Activated CD8-positive, alpha-beta memory T cell treated with anti-CD3 and anti-CD28 coated beads, Interleukin-2, amount 50 U/mL, for 4 hours (primary cell): Measurements from ENCODE around the gene TAF7.
"Not testable (repeated sequence)": the region's sequence is repeated elsewhere in the genome, so short reads cannot be mapped to it uniquely, and the experiment has no call there.

ENCODE experiments used
- DNase-seq: peaks from one replicate; pipeline ENCODE4 v3.0.0-alpha.2; 2020

TAF7 gene, protein sequence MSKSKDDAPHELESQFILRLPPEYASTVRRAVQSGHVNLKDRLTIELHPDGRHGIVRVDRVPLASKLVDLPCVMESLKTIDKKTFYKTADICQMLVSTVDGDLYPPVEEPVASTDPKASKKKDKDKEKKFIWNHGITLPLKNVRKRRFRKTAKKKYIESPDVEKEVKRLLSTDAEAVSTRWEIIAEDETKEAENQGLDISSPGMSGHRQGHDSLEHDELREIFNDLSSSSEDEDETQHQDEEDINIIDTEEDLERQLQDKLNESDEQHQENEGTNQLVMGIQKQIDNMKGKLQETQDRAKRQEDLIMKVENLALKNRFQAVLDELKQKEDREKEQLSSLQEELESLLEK

DNA sequence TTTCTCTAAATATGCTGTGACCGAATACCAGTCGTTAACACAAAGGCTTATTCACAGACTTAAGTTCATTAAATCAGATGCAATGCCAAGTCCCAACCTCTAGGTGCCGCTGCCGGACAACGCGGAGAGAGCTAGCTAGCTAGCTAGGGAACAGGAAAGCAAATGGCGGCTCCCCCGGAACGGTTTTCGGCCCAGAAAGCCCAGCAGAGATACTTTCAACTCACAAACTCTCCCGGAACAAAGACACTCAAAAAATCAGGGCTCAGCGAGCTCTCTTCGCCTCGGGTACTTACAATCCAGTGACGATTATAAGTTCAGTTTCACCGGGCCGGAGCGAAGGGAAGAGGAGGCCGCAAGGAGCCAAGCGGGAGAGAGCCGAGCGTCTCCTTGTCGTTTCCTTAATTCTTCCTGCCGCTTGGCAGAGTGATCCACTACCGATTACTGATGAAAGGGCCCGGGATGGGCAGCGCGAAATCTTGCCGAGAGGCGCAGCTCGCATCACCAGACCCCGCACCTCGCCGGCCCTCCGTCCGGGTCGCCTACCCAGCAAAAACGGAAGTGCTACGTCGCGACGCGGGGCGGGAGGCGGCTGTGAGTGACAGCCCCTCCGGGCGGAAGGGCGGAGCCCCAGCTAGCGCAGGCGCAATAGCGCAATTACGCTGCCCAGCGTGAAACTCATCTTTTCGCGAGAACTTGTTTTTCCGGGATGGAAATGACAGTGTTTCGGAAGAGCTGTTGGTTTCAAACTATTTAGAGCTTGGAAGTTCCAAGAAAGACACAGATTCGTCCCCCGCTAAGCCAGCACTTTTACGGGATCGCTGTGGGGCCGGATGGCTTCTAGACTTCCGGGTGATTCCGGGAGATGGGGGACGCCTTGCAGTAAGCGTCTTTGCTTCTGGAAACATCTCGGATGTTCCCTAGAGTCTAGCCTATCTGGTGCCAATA lies at the start of gene TAF7:
Gene TAF7, minus strand, starts transcription at position 560 of the 945 bp plus-strand sequence. CDS start 740 bp downstream, outside the sequence.
- DNase-seq: peak; percentile 91

DNA sequence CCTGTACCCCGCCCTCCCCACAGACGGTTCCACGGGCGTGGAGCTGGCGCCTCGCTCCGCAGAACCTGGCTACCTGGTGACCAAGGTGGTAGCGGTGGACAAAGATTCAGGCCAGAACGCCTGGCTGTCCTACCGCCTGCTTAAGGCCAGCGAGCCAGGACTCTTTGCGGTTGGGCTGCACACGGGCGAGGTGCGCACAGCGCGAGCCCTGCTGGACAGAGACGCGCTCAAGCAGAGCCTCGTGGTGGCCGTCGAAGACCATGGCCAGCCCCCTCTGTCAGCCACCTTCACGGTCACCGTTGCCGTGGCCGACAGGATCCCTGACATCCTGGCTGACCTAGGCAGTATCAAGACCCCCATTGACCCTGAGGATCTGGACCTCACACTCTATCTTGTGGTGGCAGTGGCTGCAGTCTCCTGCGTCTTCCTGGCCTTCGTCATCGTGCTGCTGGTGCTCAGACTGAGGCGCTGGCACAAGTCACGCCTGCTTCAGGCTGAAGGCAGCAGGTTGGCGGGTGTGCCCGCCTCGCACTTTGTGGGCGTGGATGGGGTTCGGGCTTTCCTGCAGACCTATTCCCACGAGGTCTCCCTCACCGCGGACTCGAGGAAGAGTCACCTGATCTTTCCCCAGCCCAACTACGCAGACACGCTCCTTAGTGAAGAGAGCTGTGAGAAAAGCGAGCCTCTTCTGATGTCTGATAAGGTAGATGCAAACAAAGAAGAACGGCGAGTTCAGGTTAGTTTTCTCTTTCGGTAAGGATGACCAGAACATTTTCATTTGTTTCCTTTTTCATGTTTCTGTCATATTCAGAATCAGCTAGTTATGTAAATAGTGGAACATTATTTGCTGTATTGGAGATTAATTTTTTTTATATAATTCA lies 45.7 kb upstream of the TAF7 start:
- no peak for DNase-seq

DNA sequence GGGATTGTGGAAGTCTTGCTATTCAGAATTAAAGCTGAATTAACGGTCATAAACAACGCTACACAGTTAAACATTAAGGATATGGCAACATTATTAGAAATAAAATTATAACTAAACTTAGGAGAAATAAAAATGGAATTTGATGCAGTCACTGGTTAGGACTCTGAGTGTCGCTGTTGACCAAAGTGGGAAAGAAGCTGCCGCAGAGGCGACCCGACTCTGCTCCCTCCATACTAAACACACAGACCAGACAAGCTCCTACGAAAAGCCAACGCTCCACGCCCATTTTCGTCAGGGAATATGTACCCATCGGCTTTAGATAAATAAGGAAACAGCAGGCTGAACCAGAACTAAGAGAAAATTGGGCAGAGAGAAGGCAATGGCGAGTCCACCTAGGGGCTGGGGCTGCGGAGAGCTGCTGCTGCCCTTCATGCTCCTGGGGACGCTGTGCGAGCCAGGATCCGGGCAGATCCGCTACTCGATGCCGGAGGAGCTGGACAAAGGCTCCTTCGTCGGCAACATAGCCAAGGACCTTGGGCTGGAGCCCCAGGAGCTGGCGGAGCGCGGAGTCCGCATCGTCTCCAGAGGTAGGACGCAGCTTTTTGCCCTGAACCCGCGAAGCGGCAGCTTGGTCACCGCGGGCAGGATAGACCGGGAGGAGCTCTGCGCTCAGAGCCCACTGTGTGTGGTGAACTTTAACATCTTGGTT lies 43.5 kb upstream of the TAF7 start, which contains the start of gene PCDHGA5:
Gene PCDHGA5, plus strand, starts transcription at position 211 of the 709 bp plus-strand sequence. Its CDS starts 169 bp downstream, at position 380.
- DNase-seq: no peak

DNA sequence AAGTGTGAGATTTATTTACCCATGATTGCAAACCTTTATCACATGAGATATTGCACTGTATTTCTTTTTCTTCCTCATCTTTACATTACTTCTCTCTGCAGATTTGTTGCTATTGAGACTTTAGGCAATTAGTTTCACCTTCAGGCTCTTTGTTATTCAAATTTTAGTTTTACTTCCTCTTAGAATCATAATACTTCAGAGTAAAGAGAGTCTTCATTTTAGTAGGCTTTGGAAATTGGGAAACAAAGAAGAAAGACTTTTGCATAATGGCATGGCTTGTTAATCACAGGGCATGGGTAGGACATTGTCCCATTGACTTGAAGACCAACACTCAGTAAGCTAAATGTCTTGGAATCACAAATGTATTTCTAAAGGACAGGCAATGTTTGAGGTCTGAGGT lies 42.1 kb upstream of the TAF7 start:
- no peak for DNase-seq

DNA sequence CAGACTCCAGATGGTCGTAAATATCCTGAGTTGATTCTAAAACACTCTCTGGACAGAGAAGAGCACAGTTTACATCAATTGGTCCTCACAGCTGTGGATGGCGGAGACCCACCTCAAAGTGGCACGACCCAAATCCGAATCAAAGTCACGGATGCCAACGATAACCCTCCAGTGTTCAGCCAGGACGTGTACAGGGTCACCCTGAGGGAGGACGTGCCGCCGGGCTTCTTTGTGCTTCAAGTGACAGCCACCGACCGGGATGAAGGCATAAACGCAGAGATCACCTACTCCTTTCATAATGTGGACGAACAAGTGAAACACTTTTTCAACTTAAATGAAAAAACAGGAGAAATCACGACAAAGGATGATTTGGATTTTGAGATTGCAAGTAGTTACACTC lies 40.1 kb upstream of the TAF7 start:
- DNase-seq: no peak

DNA sequence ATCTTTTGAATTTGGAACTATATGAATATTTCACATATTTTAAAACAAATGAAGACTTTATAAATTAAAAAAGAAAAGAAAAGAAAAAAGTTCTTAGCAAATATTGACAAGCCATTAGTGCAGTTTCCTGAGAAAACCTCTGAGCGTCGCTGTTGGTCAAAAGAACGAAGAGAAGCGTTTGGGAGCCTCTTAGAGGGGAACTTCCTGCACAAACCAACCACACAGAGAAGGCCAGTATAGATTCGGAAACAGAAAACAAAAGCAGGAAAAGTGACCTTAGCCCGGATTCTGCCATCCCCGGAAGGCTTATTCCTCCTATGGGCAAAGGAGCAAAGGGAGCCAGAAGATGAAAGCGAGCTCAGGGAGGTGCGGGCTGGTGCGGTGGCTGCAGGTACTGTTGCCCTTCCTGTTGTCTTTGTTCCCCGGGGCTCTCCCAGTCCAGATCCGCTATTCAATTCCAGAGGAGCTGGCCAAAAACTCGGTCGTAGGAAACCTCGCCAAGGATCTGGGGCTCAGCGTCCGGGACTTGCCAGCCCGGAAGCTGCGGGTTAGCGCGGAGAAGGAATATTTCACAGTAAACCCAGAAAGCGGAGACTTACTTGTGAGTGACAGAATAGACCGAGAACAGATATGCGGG lies 39.3 kb upstream of the TAF7 start, which contains the start of gene PCDHGB2:
Gene PCDHGB2, plus strand, starts transcription at position 205 of the 637 bp plus-strand sequence. Its CDS starts 142 bp downstream, at position 347.
- no peak for DNase-seq

DNA sequence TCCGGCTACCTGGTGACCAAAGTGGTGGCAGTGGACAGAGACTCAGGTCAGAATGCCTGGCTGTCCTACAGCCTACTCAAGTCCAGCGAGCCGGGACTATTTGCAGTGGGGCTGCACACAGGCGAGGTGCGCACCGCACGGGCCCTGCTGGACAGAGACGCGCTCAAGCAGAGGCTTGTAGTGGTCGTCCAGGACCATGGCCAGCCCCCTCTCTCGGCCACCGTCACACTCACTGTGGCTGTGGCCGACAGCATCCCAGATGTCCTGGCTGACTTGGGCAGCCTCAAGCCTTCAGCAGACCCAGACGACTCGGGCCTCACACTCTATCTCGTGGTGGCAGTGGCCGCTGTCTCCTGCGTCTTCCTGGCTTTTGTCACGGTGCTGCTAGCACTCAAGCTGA lies 36.4 kb upstream of the TAF7 start:
- DNase-seq: no peak

DNA sequence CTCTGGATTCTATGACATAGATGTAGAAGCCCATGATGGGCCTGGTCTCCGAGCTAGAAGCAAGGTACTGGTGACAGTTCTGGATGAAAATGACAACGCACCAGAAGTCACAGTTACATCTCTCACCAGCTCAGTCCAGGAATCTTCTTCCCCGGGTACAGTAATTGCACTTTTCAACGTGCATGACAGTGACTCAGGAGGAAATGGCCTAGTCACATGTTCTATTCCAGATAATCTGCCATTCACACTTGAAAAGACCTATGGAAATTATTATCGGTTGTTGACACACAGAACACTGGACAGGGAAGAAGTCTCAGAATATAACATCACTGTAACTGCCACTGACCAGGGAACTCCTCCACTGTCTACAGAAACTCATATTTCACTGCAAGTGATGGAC lies 35.5 kb upstream of the TAF7 start:
- DNase-seq: no peak

DNA sequence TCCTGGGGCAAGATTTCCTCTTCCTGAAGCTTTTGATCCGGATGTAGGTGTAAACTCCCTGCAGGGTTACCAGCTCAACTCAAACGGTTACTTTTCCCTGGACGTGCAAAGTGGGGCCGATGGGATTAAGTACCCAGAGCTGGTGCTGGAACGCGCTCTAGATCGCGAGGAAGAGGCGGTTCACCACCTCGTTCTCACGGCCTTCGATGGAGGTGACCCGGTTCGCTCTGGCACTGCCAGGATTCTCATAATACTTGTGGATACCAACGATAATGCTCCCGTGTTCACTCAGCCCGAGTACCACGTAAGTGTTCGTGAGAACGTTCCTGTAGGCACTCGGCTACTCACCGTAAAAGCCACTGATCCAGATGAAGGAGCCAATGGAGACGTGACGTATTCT lies 35.1 kb upstream of the TAF7 start:
- no peak for DNase-seq

DNA sequence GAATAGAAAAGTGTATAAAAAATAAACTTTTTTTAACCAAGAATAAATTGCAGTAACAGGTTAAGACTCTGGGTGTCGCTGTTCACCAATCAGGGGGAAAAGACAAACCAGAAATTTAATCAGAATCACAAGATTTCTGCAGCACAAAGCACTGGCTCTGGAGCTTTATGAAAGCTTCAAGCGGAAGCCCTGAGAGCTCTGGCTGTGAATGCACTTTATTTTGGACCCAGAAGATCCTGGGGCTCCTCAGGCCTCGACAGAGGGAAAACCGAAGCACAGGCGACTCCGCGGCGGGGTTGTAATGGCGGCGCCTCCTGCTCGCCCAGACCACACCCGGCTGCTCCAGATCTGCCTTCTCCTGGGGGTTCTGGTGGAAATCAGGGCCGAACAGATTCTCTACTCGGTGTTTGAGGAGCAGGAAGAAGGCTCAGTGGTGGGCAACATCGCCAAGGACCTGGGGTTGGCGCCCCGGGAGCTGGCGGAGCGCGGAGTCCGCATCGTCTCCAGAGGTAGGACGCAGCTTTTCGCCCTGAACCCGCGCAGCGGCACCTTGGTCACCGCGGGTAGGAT lies 34.4 kb upstream of the TAF7 start, which contains the start of gene PCDHGA4:
Gene PCDHGA4, plus strand, starts transcription at position 122 of the 570 bp plus-strand sequence. Its CDS starts 87 bp downstream, at position 209.
- DNase-seq: no peak

DNA sequence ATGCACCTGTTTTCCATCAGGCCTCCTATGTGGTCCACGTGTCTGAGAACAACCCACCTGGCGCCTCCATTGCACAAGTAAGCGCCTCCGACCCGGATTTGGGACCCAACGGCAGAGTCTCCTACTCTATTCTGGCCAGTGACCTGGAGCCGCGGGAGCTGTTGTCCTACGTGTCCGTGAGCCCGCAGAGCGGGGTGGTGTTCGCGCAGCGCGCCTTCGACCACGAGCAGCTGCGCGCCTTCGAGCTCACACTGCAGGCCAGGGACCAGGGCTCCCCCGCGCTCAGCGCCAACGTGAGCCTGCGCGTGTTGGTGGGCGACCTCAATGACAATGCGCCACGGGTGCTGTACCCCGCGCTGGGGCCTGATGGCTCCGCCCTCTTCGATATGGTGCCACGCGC lies 31.0 kb upstream of the TAF7 start:
- no peak for DNase-seq

DNA sequence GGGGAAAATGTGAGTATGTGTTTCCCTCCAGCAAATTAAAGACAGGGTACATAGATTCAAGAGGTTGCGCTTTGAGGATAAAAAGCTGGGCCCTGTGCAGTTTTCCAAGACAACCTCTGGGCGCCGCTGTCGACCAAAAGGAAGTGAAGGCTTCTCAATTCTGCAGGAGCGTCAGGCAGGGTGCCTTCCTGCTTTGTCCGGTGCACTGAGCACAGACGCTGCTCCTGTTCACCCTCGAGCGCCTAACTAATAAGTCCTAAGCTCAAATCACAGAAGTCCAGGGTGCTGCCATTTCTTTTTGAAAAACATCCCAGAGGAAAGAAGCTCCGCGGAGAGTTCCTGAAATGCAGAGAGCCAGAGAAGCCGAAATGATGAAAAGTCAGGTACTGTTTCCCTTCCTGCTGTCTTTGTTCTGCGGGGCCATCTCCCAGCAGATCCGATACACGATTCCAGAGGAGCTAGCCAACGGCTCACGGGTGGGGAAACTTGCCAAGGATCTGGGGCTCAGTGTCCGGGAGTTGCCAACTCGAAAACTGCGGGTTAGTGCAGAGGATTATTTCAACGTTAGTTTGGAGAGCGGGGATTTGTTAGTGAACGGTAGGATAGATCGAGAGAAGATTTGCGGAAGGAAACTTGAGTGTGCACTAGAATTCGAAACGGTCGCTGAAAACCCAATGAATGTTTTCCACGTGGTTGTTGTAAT lies 29.5 kb upstream of the TAF7 start, which contains the start of gene PCDHGB1:
Gene PCDHGB1, plus strand, starts transcription at position 183 of the 703 bp plus-strand sequence. Its CDS starts 162 bp downstream, at position 345.
- no peak for DNase-seq

DNA sequence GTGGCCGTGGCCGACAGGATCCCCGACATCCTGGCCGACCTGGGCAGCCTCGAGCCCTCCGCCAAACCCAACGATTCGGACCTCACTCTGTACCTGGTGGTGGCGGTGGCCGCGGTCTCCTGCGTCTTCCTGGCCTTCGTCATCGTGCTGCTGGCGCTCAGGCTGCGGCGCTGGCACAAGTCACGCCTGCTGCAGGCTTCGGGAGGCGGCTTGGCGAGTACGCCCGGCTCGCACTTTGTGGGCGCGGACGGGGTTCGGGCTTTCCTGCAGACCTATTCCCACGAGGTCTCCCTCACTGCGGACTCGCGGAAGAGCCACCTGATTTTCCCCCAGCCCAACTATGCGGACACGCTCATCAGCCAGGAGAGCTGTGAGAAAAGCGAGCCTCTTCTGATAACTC lies 25.4 kb upstream of the TAF7 start:
- DNase-seq: not testable (repeated sequence)

DNA sequence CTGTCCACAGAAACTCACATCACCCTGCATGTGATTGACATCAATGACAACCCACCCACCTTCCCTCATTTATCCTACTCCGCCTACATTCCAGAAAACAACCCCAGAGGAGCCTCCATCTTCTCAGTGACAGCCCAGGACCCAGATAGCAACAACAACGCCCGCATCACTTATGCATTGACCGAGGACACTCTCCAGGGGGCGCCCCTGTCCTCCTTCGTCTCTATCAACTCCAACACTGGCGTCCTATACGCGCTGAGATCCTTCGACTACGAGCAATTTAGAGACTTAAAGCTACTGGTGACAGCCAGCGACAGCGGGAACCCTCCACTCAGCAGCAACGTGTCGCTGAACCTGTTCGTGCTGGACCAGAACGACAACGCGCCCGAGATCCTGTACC lies 24.7 kb upstream of the TAF7 start:
- DNase-seq: no peak

DNA sequence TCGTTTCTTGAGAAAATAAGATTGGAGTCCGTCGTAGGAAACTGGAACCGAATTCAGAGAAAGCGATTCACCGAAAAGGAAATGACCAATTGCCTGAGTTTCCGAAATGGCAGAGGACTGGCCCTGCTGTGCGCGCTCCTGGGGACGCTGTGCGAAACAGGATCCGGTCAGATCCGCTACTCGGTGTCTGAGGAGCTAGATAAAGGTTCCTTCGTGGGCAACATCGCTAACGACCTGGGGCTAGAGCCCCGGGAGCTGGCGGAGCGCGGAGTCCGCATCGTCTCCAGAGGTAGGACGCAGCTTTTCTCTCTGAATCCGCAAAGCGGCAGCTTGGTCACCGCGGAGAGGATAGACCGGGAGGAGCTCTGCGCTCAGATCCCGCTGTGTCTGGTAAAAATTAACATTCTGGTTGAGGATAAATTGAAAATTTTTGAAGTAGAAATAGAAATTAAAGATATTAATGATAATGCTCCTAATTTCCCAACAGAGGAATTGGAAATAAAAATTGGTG lies 23.4 kb upstream of the TAF7 start:
- no peak for DNase-seq

DNA sequence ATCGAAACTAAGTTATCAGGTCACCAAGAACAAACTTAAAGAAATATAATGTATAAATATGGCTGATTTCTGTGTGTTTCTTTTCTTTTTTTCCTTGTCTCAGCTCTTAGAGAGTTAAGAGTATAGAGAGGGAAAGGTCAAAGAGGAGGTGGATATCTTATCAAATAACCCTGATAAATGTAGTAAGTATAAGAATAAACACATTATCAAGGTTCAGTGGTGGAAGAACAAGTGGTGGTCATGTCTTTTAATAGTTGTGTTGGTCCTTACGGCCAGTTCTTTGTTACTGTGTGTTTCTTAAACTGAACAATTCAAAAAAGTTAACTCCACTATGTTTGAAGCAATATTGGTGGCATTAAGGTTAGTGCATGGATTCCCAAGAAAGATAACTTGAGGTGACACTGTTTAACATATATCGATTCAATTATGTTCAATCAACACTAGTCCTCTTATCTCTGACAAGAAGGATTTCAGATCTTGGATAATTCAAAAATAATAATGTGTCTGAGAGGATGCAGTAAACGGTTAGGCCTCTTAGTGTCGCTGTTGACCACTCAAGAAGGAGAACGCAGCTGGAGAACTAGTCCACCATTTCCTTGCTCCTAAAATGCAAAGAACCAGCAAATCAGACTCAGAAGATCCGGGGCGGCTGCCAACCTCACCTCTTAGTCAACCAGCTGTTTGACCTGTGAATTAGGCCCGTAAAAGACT lies 22.8 kb upstream of the TAF7 start, which contains the start of gene PCDHGA3:
Gene PCDHGA3, plus strand, starts transcription at position 588 of the 711 bp plus-strand sequence. CDS start 205 bp downstream, outside the sequence.
- no peak for DNase-seq

DNA sequence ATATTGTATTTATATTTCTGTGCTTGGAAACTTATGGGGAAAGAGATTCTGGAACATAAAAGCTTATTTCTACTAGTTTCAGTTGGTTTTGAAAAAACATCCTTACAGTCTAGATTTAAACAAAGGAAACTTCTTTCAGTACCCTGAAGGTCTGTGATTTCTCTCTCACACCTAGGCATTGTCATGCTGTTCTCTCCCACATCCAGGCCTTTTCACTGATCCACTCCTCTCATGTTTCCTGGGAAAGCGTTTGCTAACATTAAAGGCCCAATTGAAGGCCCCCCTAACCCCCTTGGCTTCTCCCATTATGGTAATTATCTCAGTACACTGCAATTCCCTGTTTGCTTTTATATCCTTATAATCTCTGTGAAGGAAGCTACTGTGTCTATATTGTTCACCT lies 22.2 kb upstream of the TAF7 start:
- no peak for DNase-seq

DNA sequence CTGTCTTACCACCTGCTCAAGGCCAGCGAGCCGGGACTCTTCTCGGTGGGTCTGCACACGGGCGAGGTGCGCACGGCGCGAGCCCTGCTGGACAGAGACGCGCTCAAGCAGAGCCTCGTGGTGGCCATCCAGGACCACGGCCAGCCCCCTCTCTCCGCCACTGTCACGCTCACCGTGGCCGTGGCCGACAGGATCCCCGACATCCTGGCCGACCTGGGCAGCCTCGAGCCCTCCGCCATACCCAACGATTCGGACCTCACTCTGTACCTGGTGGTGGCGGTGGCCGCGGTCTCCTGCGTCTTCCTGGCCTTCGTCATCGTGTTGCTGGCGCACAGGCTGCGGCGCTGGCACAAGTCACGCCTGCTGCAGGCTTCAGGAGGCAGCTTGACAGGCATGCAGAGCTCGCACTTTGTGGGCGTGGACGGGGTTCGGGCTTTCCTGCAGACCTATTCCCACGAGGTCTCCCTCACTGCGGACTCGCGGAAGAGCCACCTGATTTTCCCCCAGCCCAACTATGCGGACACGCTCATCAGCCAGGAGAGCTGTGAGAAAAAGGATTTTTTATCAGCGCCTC lies 20.3 kb upstream of the TAF7 start:
- not testable (repeated sequence) for DNase-seq
